ENCODE measurements around the gene BCAR3. TPM values are rescaled to one million over a fixed set of nuclear protein-coding genes. Genes with fewer than 3 reads are reported as not detected.

Gene BCAR3
- total and polyA plus RNA-seq, 4 donors, result 12.2 to 33.3 (median 18.2) TPM

- TF ChIP-seq CTCF (IDR thresholded peaks at IDR 0.05; ENCODE audit: control extremely low read depth, extremely low read depth), result no peak
Observed at GRCh38 chr1:93552741-93553455, 128.7 kb downstream of the BCAR3 start.

GRCh38 chr1:93549811-93550210 is 131.8 kb downstream of the BCAR3 start:
- no peak for TF ChIP-seq CTCF (IDR thresholded peaks at IDR 0.05; ENCODE audit: control extremely low read depth, extremely low read depth)
- Histone ChIP-seq H3K4me3 (no peak overlapping the region), H3K27ac (ENCODE audit: low read depth in 1 of 2, low read length in 1 of 2) (no peak overlapping the region), H3K9me3 (ENCODE audit: control insufficient read depth in 4 of 4, insufficient read depth in 3 of 4, low read length in 3 of 4) (no peaks in the 10 kb centered on the region), H3K36me3 (ENCODE audit: control insufficient read depth in 4 of 4, insufficient read depth in 4 of 4, low read length in 4 of 4) (peaks cover 6 to 31% (median 13%) of the 10 kb centered on the region in 4 donors), H3K27me3 (ENCODE audit: control insufficient read depth in 3 of 3, insufficient read depth in 3 of 3, low read length in 2 of 3) (no peaks in the 10 kb centered on the region), H3K9ac (ENCODE audit: insufficient read depth in 1 of 2, low read length in 2 of 2) (no peak overlapping the region), H3K4me1 (ENCODE audit: control insufficient read depth in 5 of 5, insufficient read depth in 5 of 5, low read length in 5 of 5) (peaks cover 0 to 23% (median 10%) of the 10 kb centered on the region in 5 donors)
- 52 to 76% methylated on average over 4 of the region's 4 CpGs for WGBS, 2 donors
- DNase-seq (no peak), ATAC-seq (ENCODE audit: insufficient read depth, low FRiP score) (no peak)

More at GRCh38 chr1:93552741-93553455, 128.7 kb downstream of the BCAR3 start:
- Histone ChIP-seq H3K36me3 (ENCODE audit: control insufficient read depth in 4 of 4, insufficient read depth in 4 of 4, low read length in 4 of 4) (peaks cover 4 to 21% (median 9%) of the 10 kb centered on the region in 4 donors), H3K9ac (ENCODE audit: insufficient read depth in 1 of 2, low read length in 2 of 2) (no peak overlapping the region), H3K9me3 (ENCODE audit: control insufficient read depth in 4 of 4, insufficient read depth in 3 of 4, low read length in 3 of 4) (no peaks in the 10 kb centered on the region), H3K4me3 (no peak overlapping the region), H3K27me3 (ENCODE audit: control insufficient read depth in 3 of 3, insufficient read depth in 3 of 3, low read length in 2 of 3) (no peaks in the 10 kb centered on the region), H3K4me1 (ENCODE audit: control insufficient read depth in 5 of 5, insufficient read depth in 5 of 5, low read length in 5 of 5) (peaks cover 0 to 23% (median 10%) of the 10 kb centered on the region in 5 donors), H3K27ac (ENCODE audit: low read depth in 1 of 2, low read length in 1 of 2) (peak overlapping the region in 1 of 2 donors; percentile 67)
- ATAC-seq (ENCODE audit: insufficient read depth, low FRiP score) (no peak), DNase-seq (peak in 1 of 3 donors; percentile 34)
- 42 to 46% methylated on average over 9 of the region's 9 CpGs for WGBS, 2 donors

- Histone ChIP-seq H3K9me3 (ENCODE audit: control insufficient read depth in 4 of 4, insufficient read depth in 3 of 4, low read length in 3 of 4) (no peaks in the 10 kb centered on the region), H3K4me3 (no peak overlapping the region), H3K36me3 (ENCODE audit: control insufficient read depth in 4 of 4, insufficient read depth in 4 of 4, low read length in 4 of 4) (peaks cover 6 to 34% (median 13%) of the 10 kb centered on the region in 4 donors), H3K4me1 (ENCODE audit: control insufficient read depth in 5 of 5, insufficient read depth in 5 of 5, low read length in 5 of 5) (peaks cover 0 to 21% (median 10%) of the 10 kb centered on the region in 5 donors), H3K9ac (ENCODE audit: insufficient read depth in 1 of 2, low read length in 2 of 2) (no peak overlapping the region), H3K27me3 (ENCODE audit: control insufficient read depth in 3 of 3, insufficient read depth in 3 of 3, low read length in 2 of 3) (no peaks in the 10 kb centered on the region), H3K27ac (ENCODE audit: low read depth in 1 of 2, low read length in 1 of 2) (no peak overlapping the region)
- TF ChIP-seq CTCF (IDR thresholded peaks at IDR 0.05; ENCODE audit: control extremely low read depth, extremely low read depth), result no peak
- DNase-seq (no peak), ATAC-seq (ENCODE audit: insufficient read depth, low FRiP score) (no peak)
- WGBS, 2 donors, result 56 to 84% methylated on average over 1 of the region's 1 CpG
Observed at GRCh38 chr1:93549131-93549530, 132.5 kb downstream of the BCAR3 start.
